ENCODE data around the gene CDC26. TPM values are rescaled to one million over a fixed set of nuclear protein-coding genes. Genes with fewer than 3 reads are reported as not detected.
"Not testable (repeated sequence)": the region's sequence is repeated elsewhere in the genome, so short reads cannot be mapped to it uniquely, and the experiment has no call there.

Gene CDC26
- total RNA-seq, 2 donors from 2014 or later = 17.8 to 21.2 TPM

DNA sequence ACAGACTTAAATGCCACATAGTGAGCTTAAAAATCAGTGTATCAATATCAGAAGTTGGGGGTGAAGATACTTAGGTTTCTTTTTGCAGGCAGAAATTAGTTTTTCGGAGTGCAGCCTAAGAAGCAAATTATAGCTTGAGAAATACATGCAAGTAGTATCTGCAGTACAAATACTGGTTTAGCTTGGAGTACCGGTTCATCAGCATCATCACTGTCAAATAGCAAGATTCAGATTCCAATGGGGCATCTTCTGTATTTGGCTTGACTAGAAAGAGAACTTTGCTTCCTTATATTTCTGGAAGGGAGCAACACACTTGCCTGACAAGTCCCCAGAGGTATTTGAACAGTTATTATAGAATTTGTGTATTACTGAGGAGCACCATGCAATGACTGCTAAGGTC is 34.2 kb downstream of the CDC26 start:
- TF ChIP-seq POLR2AphosphoS5 (IDR thresholded peaks at IDR 0.05) (no peak), POLR2A (IDR thresholded peaks at IDR 0.05) (no peak)
- TF ChIP-seq, protein P1, sequence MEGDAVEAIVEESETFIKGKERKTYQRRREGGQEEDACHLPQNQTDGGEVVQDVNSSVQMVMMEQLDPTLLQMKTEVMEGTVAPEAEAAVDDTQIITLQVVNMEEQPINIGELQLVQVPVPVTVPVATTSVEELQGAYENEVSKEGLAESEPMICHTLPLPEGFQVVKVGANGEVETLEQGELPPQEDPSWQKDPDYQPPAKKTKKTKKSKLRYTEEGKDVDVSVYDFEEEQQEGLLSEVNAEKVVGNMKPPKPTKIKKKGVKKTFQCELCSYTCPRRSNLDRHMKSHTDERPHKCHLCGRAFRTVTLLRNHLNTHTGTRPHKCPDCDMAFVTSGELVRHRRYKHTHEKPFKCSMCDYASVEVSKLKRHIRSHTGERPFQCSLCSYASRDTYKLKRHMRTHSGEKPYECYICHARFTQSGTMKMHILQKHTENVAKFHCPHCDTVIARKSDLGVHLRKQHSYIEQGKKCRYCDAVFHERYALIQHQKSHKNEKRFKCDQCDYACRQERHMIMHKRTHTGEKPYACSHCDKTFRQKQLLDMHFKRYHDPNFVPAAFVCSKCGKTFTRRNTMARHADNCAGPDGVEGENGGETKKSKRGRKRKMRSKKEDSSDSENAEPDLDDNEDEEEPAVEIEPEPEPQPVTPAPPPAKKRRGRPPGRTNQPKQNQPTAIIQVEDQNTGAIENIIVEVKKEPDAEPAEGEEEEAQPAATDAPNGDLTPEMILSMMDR (IDR thresholded peaks at IDR 0.05) = no peak
- no peak for DNase-seq (ENCODE audit: low spot score)
- no peak overlapping the region for H3K27ac ChIP-seq
- H3K36me3 ChIP-seq = no peaks in the 10 kb centered on the region
- H3K27me3 ChIP-seq (replicated peaks; ENCODE audit: insufficient read depth) = no peaks in the 10 kb centered on the region
- 65% methylated on average over 2 of the region's 2 CpGs for WGBS
- intact Hi-C loops (cut with DNase I) = no loop called here
- H3K4me3 ChIP-seq = no peak overlapping the region
- no peaks in the 10 kb centered on the region for H3K4me1 ChIP-seq (replicated peaks)
- no peaks in the 10 kb centered on the region for H3K9me3 ChIP-seq

GRCh38 chr9:113238859-113239232 is 36.5 kb downstream of the CDC26 start:
- Histone ChIP-seq H3K4me3 (no peak overlapping the region), H3K9me3 (no peaks in the 10 kb centered on the region), H3K27ac (no peak overlapping the region), H3K27me3 (replicated peaks; ENCODE audit: insufficient read depth) (no peaks in the 10 kb centered on the region), H3K36me3 (no peaks in the 10 kb centered on the region), H3K4me1 (replicated peaks) (no peaks in the 10 kb centered on the region)
- intact Hi-C loops (cut with DNase I) = no loop called here
- WGBS = 73% methylated on average over 4 of the region's 4 CpGs
- TF ChIP-seq POLR2AphosphoS5 (IDR thresholded peaks at IDR 0.05) (no peak), POLR2A (IDR thresholded peaks at IDR 0.05) (no peak)
- TF ChIP-seq, protein P1 (IDR thresholded peaks at IDR 0.05) = no peak
- DNase-seq (ENCODE audit: low spot score) = no peak

DNA sequence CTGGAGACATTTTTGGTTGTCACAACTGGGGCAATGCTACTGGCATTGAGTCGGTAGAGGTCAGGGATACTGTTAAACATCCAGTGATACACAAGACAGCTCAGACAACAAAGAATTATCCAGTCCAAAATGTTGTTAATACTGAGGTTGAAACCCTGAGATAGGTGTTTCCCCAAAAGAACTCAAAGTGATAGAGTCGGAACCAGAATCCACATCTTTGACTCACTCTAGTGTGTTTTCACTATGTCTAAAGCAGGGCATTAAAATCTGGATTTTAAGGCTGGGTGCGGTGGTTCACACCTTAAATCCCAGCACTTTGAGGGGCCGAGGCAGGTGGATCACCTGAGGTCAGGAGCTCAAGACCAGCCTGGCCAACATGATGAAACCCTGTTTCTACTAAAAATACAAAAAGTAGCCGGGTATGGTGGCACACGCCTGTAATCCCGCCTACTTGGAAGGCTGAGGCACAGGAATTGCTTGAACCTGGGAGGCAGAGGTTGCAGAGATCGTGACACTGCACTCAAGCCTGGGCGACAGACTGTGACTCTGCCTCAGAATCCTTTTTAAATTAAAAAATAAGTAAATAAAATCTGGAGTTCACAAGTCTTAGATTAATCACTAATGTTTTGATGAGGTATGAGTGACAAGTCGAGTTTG is 37.0 kb downstream of the CDC26 start:
- WGBS = 93% methylated on average over 10 of the region's 10 CpGs
- intact Hi-C loops (cut with DNase I) = no loop called here
- Histone ChIP-seq H3K27me3 (replicated peaks; ENCODE audit: insufficient read depth) (no peaks in the 10 kb centered on the region), H3K4me3 (no peak overlapping the region), H3K27ac (no peak overlapping the region), H3K4me1 (replicated peaks) (no peaks in the 10 kb centered on the region), H3K9me3 (no peaks in the 10 kb centered on the region), H3K36me3 (no peaks in the 10 kb centered on the region)
- no peak for TF ChIP-seq POLR2A (IDR thresholded peaks at IDR 0.05)
- TF ChIP-seq POLR2AphosphoS5 (IDR thresholded peaks at IDR 0.05) = no peak
- TF ChIP-seq, protein P1 (IDR thresholded peaks at IDR 0.05) = no peak
- DNase-seq (ENCODE audit: low spot score) = no peak

- 90% methylated on average over 4 of the region's 4 CpGs for WGBS
- no peaks in the 10 kb centered on the region for H3K9me3 ChIP-seq
- no peak for DNase-seq (ENCODE audit: low spot score)
- H3K36me3 ChIP-seq = no peaks in the 10 kb centered on the region
- intact Hi-C loops (cut with DNase I) = no loop called here
- no peak overlapping the region for H3K4me3 ChIP-seq
- no peak overlapping the region for H3K27ac ChIP-seq
- H3K27me3 ChIP-seq (replicated peaks; ENCODE audit: insufficient read depth) = no peaks in the 10 kb centered on the region
- TF ChIP-seq, protein P1 (IDR thresholded peaks at IDR 0.05) = no peak
- TF ChIP-seq POLR2AphosphoS5 (IDR thresholded peaks at IDR 0.05) (no peak), POLR2A (IDR thresholded peaks at IDR 0.05) (no peak)
- no peaks in the 10 kb centered on the region for H3K4me1 ChIP-seq (replicated peaks)
Observed at GRCh38 chr9:113237026-113237425, 38.3 kb downstream of the CDC26 start.

GRCh38 chr9:113235701-113236255 is 39.6 kb downstream of the CDC26 start:
- H3K27me3 ChIP-seq (replicated peaks; ENCODE audit: insufficient read depth); H3K4me1 ChIP-seq (replicated peaks); H3K36me3 ChIP-seq; intact Hi-C loops (cut with DNase I); H3K9me3 ChIP-seq; H3K27ac ChIP-seq; DNase-seq (ENCODE audit: low spot score); H3K4me3 ChIP-seq: not testable (repeated sequence)
- WGBS = 78% methylated on average over 10 of the region's 10 CpGs

All from prostate gland (tissue), 2 donors.